ENCODE results near the gene TWNK.

GRCh38 chr10:100972904-100973535, 14.3 kb upstream of the TWNK start:
- TF ChIP-seq POLR2AphosphoS5 (IDR thresholded peaks at IDR 0.05; ENCODE audit: low read depth, low read length) (no peak), POLR2A (IDR thresholded peaks at IDR 0.05; ENCODE audit: low read depth, low read length) (no peak)

All from GM12892 (cell line).